ENCODE data around the gene TMUB2. TPM values are rescaled to one million over a fixed set of nuclear protein-coding genes. Genes with fewer than 3 reads are reported as not detected.

Gene TMUB2
- total RNA-seq, 1 donor from 2014 or later, result 35.7 TPM

DNA sequence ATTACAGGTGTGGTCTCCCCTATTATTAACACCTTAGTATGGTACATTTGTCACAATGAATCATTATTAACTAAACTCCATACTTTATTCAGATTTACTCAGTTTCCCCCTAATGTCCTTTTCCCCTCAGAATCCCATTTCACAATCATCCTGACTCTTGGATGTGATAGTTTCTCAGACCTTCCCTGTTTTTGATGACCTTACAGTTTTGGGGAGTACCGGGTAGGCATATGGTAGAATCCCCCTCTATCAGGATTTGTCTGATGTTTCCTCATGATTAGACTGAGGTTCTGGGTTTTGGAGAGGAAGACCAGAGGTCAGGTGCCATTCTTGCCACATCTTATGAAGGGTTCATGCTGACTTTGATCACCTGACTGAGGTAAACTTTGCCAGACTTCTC, 22.3 kb upstream of the TMUB2 start:
- H3K27ac Mint-ChIP-seq, result no peak overlapping the region

DNA sequence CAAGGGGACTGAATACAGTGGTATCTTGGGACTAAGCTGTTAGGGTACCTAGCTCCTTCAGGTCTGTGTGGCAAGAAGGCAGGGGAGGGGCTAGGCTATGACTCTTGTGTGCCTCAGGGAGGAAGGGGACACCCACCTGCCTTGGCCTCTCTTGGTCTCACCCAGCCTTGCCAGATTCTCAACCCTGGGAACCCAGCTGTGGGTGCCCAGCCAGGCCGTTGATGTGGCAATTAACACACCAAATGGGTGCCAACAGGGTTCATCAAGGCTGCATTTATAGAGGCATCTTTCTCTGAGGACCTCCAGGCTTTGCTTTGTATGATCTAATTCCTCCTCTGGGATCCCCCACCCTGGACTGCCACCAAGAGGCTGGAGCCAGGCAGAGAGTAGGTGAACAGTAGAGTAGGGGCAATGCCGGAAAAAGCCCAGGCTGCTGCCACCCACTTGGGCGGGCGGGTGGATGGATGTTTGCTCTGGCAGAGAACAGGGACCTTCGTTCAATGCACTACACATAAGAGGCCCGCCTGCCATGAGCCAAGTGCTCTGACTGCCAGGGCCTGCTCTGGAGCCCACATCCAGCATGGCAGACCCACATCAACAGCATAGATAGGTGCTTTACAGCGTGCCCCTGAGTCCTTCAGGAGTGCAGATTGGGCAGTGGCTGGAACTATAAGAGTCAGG, 19.5 kb upstream of the TMUB2 start:
- no peak overlapping the region for H3K4me3 Mint-ChIP-seq
- TF ChIP-seq, protein P1, sequence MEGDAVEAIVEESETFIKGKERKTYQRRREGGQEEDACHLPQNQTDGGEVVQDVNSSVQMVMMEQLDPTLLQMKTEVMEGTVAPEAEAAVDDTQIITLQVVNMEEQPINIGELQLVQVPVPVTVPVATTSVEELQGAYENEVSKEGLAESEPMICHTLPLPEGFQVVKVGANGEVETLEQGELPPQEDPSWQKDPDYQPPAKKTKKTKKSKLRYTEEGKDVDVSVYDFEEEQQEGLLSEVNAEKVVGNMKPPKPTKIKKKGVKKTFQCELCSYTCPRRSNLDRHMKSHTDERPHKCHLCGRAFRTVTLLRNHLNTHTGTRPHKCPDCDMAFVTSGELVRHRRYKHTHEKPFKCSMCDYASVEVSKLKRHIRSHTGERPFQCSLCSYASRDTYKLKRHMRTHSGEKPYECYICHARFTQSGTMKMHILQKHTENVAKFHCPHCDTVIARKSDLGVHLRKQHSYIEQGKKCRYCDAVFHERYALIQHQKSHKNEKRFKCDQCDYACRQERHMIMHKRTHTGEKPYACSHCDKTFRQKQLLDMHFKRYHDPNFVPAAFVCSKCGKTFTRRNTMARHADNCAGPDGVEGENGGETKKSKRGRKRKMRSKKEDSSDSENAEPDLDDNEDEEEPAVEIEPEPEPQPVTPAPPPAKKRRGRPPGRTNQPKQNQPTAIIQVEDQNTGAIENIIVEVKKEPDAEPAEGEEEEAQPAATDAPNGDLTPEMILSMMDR (IDR thresholded peaks at IDR 0.05; ENCODE audit: unreplicated experiment), result no peak
- H3K4me1 Mint-ChIP-seq, result peaks cover 9% of the 10 kb centered on the region
- peaks cover 4% of the 10 kb centered on the region for H3K36me3 Mint-ChIP-seq
- no peaks in the 10 kb centered on the region for H3K27me3 Mint-ChIP-seq (ENCODE audit: low read depth)
- DNase-seq (ENCODE audit: low spot score in 2 of 2, unreplicated experiment in 2 of 2), result no peak
- H3K9me3 Mint-ChIP-seq, result no peaks in the 10 kb centered on the region
- H3K27ac Mint-ChIP-seq, result no peak overlapping the region

More for the DNA sequence above, 22.3 kb upstream of the TMUB2 start:
- TF ChIP-seq, protein P1 (IDR thresholded peaks at IDR 0.05; ENCODE audit: unreplicated experiment), result no peak
- DNase-seq (ENCODE audit: low spot score in 2 of 2, unreplicated experiment in 2 of 2), result no peak
- Mint-ChIP-seq H3K9me3 (no peaks in the 10 kb centered on the region), H3K4me1 (peaks cover 7% of the 10 kb centered on the region), H3K4me3 (no peak overlapping the region), H3K27me3 (ENCODE audit: low read depth) (no peaks in the 10 kb centered on the region), H3K36me3 (peaks cover 4% of the 10 kb centered on the region)

DNA sequence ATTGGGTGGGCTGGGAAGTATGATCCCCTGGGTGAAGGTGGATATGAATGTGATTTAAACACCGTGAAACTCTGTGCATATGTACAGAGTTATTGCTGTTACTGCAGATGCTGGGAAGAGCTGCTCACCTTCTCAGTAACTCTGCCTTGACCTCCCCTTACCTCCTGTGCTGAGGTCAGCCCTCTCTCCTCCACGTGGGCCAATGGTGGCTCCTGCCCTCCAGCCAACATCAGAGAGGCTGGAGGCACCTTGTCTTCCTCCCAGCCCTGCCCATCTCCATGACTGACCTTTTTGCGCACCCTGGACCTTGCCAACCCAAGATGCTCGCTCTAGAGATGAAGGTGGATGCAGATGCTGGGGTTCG, 16.7 kb upstream of the TMUB2 start:
- DNase-seq (ENCODE audit: low spot score in 2 of 2, unreplicated experiment in 2 of 2), result no peak
- Mint-ChIP-seq H3K27ac (no peak overlapping the region), H3K4me1 (peaks cover 9% of the 10 kb centered on the region), H3K4me3 (no peak overlapping the region), H3K9me3 (no peaks in the 10 kb centered on the region), H3K27me3 (ENCODE audit: low read depth) (no peaks in the 10 kb centered on the region), H3K36me3 (no peaks in the 10 kb centered on the region)
- TF ChIP-seq, protein P1 (IDR thresholded peaks at IDR 0.05; ENCODE audit: unreplicated experiment), result no peak

DNA sequence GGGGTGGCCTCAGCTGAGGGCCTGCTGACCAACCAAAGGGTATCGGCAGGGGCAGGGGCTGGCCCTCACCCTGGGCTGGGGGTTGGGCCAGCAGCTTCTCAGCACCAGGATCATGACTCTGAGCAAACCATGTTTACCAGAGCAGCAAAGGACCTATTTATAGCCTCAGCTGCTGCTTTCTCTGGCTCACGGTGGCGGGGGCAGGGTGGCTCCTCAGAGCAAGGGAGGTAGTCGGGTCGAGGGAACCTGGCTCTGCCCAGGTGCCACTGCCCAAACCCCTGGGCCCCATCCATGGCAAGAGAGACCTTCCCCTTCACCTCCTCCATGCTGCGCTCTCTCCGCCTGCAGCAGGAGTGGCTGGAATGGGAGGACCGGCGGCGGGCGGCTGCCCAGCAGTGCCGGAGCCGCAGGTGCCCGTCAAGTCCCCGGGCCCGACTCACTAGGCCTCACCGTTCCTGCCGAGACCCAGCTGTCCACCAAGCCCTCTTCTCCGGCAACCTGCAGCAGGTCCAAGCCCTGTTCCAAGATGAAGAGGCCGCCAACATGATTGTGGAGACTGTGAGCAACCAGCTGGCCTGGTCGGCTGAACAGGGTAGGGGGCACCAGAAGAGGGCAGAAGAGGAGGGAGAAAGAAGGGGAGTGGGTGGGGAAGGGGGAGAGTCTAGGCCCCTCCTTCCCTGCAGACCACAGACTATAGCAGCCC, 16.1 kb upstream of the TMUB2 start, which contains the start of gene ASB16:
TSS of gene ASB16 (plus strand) at position 206 of the 703 bp plus-strand sequence. CDS start at position 292, 86 bp downstream.
- Mint-ChIP-seq H3K9me3 (no peaks in the 10 kb centered on the region), H3K36me3 (peaks cover 3% of the 10 kb centered on the region), H3K4me3 (no peak within 1 kb of the TSS), H3K27me3 (ENCODE audit: low read depth) (no peaks in the 10 kb centered on the region), H3K27ac (no peak within 1 kb of the TSS), H3K4me1 (peaks cover 9% of the 10 kb centered on the region)
- no peak for DNase-seq (ENCODE audit: low spot score in 2 of 2, unreplicated experiment in 2 of 2)
- TF ChIP-seq, protein P1 (IDR thresholded peaks at IDR 0.05; ENCODE audit: unreplicated experiment), result no peak

DNA sequence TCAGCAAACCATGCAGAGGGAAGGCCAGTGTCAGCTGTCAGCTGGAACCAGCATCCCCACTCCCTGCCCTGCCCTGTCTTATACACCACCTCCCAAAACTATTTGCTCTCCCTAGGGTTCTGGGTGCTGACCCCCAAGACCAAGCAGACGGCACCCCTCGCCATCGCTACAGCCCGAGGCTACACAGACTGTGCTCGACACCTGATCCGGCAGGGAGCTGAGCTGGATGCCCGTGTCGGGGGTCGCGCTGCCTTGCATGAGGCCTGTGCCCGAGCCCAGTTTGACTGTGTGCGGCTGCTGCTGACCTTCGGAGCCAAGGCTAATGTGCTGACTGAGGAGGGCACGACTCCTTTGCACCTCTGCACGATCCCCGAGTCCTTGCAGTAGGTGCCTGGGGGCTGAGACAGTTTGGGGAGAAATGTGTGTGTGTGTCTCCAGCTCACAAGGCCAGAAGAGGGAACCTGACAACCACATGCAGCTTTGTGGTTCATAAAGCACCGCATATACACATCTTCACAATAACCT, 14.8 kb upstream of the TMUB2 start:
- Mint-ChIP-seq H3K9me3 (no peaks in the 10 kb centered on the region), H3K27ac (no peak overlapping the region), H3K4me3 (no peak overlapping the region), H3K36me3 (peaks cover 9% of the 10 kb centered on the region), H3K27me3 (ENCODE audit: low read depth) (no peaks in the 10 kb centered on the region), H3K4me1 (peaks cover 9% of the 10 kb centered on the region)
- no peak for DNase-seq (ENCODE audit: low spot score in 2 of 2, unreplicated experiment in 2 of 2)
- TF ChIP-seq, protein P1 (IDR thresholded peaks at IDR 0.05; ENCODE audit: unreplicated experiment), result no peak
